Adrenal gland (tissue), 5 donors: ENCODE results near the gene ABCC3.

Experiments
- CTCF ChIP-seq, 6 experiments: fragments of 450-650 bp in 4 of 6; fragments of 200-600 bp in 2 of 6; sonication (generic) in 1 of 6; IDR thresholded peaks; 1 replicate in 5 of 6; 2 replicates in 1 of 6; pipeline versions ENCODE4 v1.5.1 to v1.8.0; 2016 to 2021; ENCODE audit warnings: antibody characterized with exemption in 6 of 6, mild to moderate bottlenecking in 2 of 6, moderate library complexity in 1 of 6
- POLR2A ChIP-seq, 2 donors: fragments of 450-650 bp; IDR thresholded peaks; one replicate each; pipeline ENCODE4 v1.6.1; 2017; ENCODE audit warnings: antibody characterized with exemption in 2 of 2, mild to moderate bottlenecking in 2 of 2, moderate library complexity in 1 of 2
- donor health status: DM: no; HTN: no; CAD: no.

- TF ChIP-seq CTCF (IDR thresholded peaks at IDR 0.05) (no peak), POLR2A (IDR thresholded peaks at IDR 0.05) (no peak)
These were observed 57.9 kb downstream of the ABCC3 start for GRCh38 chr17:50692448-50693035.
